Posterior vena cava (tissue), 2 donors: ENCODE data around the gene USP26. TPM values are rescaled to one million over a fixed set of nuclear protein-coding genes. Genes with fewer than 3 reads are reported as not detected.
"Not testable (repeated sequence)": the region's sequence is repeated elsewhere in the genome, so short reads cannot be mapped to it uniquely, and the experiment has no call there.

ENCODE experiments used
- DNase-seq: peaks from one replicate; pipeline ENCODE4 v3.0.0-alpha.2; 2020; ENCODE audit warnings: low spot score
- intact Hi-C, 2 donors: fragments of 100-400 bp; cut with DNase I; formaldehyde crosslinking; loops; one replicate each; pipeline versions ENCODE4 v1.14.1 to v1.14.2; 2022 to 2023
- long read RNA-seq, 2 donors: library from polyadenylated mRNA; unstranded; transcript quantifications; one replicate each; pipeline ENCODE4 v2.0.0, GENCODE V29; 2020 to 2021
- total RNA-seq, 2 donors: library from RNA; stranded (reverse); fragmentation: NEBNext Ultra II Directional; extraction: Animal tissue kit (Norgen Biotek cat#: 25700); gene quantifications; one replicate each; pipeline ENCODE4 v1.2.1, GENCODE V29; 2021
- donor health status: DM: yes; HTN: yes; CAD: no.
- donor health status: DM: yes; HTN: yes; CAD: no.

Gene USP26, protein sequence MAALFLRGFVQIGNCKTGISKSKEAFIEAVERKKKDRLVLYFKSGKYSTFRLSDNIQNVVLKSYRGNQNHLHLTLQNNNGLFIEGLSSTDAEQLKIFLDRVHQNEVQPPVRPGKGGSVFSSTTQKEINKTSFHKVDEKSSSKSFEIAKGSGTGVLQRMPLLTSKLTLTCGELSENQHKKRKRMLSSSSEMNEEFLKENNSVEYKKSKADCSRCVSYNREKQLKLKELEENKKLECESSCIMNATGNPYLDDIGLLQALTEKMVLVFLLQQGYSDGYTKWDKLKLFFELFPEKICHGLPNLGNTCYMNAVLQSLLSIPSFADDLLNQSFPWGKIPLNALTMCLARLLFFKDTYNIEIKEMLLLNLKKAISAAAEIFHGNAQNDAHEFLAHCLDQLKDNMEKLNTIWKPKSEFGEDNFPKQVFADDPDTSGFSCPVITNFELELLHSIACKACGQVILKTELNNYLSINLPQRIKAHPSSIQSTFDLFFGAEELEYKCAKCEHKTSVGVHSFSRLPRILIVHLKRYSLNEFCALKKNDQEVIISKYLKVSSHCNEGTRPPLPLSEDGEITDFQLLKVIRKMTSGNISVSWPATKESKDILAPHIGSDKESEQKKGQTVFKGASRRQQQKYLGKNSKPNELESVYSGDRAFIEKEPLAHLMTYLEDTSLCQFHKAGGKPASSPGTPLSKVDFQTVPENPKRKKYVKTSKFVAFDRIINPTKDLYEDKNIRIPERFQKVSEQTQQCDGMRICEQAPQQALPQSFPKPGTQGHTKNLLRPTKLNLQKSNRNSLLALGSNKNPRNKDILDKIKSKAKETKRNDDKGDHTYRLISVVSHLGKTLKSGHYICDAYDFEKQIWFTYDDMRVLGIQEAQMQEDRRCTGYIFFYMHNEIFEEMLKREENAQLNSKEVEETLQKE
- not detected for total RNA-seq
- long read RNA-seq, donor 1 = 0 reads
- long read RNA-seq, donor 2 = 0 reads

- intact Hi-C loops = no loop called here
- DNase-seq = no peak
Observed at GRCh38 chrX:133097031-133097430, at the start of gene USP26. TSS of gene USP26 (minus strand) at chrX:133097109. CDS start at chrX:133028220, 68,889 bp downstream.

DNA sequence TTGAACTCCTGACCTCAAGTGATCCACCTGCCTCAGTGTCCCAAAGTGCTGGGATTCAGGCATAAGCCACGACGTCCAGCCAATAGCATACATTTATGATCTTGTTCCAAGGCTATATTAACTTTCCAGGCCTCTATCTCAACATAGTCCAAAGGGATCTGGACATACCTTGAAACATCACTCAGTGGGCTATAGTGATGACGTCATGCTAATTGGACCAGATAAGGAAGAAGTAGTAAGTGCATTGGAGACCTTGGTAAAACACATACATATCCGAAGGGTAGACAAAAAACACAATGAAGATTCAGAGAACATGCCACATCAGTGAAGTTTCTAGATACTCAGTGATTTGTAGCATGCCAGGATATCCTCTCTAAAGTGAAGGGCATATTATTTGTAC, 37.4 kb upstream of the USP26 start:
- intact Hi-C loops = no loop called here
- DNase-seq = no peak

DNA sequence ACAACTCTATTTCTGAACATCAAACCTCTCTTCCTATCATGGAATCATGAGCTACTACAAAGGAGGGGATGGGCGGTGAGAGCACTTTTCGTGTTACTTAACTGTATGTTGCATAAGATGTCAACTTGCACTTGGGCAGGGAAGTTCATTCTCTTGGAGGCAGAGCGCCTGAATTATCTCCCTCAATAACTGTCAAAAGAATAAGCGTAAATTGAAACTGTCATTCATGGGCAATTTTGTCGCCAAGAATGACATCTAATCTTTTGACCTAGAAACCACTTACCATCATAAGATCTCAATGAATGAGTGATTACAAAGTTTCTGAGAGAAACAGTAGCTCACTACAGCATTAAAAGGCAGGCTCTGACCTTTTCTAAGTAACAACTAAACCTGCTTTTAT, 23.5 kb upstream of the USP26 start:
- intact Hi-C loops = no loop called here
- no peak for DNase-seq

GRCh38 chrX:133094098-133094731, 2.7 kb downstream of the USP26 start:
- DNase-seq = no peak
- intact Hi-C loops = no loop called here

GRCh38 chrX:133090236-133090809, 6.6 kb downstream of the USP26 start:
- DNase-seq = no peak
- intact Hi-C loops = no loop called here

GRCh38 chrX:133089411-133089810, 7.5 kb downstream of the USP26 start:
- DNase-seq = no peak
- intact Hi-C loops = no loop called here

DNA sequence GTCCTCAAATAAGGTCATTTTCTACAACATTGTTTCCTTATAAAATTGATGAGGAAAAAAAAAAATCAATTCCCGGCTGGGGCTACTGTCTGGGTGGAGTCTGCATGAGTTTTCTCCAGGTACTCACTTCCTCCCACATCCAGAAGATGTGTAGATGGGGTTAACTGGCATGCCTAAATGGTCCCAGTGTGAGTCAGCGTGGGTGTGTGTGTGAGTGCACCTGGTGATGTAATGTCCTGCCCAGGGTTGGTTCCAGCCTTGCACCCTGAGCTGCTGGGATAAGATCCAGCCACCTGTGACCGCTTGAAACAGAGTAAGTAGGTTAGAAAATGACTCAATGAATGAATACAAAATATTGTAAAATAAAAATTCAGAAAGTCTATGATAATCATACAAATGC, 11.1 kb downstream of the USP26 start:
- no peak for DNase-seq
- intact Hi-C loops = no loop called here

DNA sequence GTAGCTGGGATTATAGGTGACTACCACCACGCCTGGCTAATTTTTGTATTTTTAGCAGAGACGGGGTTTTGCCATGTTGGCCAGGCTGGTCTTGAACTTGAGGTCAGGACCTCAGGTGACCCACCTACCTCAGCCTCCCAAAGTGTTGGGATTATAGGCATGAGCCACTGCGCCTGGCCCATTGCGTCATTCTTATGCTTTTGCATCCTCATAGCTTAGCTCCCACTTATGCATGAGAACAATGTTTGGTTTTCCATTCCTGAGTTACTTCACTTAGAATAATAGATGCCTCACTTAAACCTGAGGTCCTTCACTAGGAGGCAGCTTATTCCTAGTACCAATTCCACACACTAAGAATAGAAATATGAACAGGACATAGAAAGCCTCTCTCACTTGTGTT, 11.9 kb downstream of the USP26 start:
- intact Hi-C loops = not testable (repeated sequence)

DNA sequence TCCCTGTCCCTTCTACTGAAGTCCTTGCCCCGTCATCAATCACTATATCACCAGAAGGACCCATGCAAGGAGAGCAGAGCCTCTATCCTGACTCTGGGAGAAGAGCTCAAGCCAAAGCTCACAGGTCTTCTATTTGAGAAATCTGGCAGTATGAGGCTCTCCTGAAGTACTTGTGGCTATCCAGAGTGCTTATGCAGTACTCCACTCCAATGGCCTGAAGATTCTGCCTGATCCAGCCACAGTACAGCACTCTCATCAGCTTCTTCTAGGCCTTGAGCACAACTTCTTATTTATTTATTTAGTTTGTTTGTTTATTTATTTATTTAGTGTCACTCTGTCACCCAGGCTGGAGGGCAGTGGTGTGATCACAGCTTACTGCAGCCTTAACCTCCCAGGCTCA, 13.0 kb downstream of the USP26 start:
- no peak for DNase-seq

More for the DNA sequence above, 11.9 kb downstream of the USP26 start:
- not testable (repeated sequence) for DNase-seq

DNA sequence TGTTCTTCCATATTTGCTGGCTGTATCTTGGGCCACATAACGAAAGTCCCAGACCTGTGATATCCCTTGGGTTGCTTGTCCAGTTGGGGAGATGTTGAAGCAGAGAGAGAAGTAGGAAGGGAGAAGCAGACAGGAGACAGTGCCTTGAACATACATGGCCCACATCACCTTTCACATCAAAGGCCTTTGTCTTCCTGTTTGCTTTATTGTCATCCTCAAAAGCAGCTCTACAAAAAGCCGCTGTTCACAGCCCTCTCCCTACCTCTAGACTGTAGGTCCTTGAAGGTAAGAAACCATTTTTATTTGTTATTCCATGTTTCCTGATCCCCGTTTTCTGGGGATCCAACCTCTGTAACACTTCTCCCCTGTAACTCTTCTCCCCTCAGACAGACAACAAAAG, 14.9 kb downstream of the USP26 start:
- intact Hi-C loops = no loop called here

More for the DNA sequence above, 13.0 kb downstream of the USP26 start:
- intact Hi-C loops = no loop called here

GRCh38 chrX:133077856-133078255, 19.1 kb downstream of the USP26 start:
- intact Hi-C loops, DNase-seq: not testable (repeated sequence)

More for the DNA sequence above, 14.9 kb downstream of the USP26 start:
- no peak for DNase-seq

- intact Hi-C loops = no loop called here
- DNase-seq = no peak
Observed at GRCh38 chrX:133072566-133072965, 24.3 kb downstream of the USP26 start.

DNA sequence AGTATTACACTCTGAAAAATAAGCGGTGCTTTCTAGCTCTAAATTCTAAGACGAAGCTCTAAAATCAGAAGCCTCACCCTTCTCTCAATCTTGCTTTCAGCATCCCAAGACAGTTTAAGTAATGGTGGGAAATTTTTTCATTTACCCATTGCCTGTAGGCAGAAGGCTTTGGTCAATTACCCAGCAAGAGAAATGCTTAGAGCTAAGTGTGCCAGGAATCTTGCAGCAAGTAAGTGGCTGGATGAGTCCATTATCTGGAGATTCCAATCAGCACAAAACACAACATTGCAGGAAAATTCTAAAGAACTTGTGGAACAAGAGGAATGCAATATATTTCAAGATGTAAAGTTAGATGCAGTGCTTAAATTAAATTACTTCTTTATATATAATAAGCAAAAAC, 28.4 kb downstream of the USP26 start:
- no peak for DNase-seq
- intact Hi-C loops = no loop called here

DNA sequence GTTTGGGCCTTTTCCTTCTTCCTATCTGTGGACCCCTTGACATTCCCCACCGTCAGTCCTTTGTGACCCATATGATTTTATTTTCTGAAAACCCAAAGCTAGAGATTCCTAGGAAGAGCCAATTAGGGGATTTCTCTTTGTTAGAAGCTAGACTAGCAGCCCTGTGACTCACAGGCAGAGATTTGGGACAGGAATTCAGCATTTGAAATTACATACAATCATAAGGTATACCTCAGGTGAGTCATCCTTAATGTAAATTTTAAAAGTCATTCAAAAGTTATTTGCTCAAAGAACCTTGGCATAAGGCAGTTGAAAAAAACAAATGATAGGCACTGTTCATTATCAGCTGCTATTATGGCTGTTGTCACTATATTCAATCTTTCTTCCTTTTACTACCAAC, 40.6 kb downstream of the USP26 start:
- intact Hi-C loops = no loop called here
- no peak for DNase-seq

- DNase-seq = no peak
- intact Hi-C loops = no loop called here
Observed at GRCh38 chrX:133054761-133055405, 42.0 kb downstream of the USP26 start.

DNA sequence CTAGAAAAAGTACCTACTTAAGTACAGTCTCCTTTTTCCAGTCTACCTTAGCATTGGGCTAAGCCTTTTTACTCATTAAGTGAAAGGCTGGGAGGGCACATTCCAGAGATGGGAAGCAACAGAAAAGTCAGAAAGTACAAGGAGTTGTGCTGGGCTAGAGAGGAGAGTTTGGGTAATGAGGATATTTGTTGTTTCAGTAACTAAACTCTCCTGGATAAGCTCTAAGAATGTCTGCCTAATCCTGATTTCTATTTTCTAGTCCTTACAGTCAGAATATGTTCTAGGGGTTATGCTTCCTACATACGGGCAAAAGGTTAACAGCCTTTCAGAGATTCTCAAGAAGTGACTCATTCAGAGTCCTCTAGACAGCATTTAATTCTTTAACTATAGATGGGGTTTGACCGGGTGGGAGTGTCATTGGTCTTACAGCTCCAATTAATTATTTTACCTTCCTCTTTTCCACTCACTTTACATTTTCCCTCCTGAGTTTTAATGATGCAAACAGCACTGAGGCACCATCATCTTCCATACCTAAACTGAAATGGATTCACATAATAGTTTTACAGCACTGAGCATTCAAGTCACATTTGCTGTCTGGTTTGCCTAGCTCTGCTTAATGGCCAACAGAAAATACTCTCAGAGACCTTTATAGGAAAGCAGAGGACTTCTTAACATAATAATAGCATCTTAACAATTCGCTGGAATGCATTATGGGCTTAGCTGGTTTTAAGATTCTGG, 42.9 kb downstream of the USP26 start:
- intact Hi-C loops = no loop called here
- no peak for DNase-seq

GRCh38 chrX:133048751-133049150, 48.2 kb downstream of the USP26 start:
- intact Hi-C loops = no loop called here
- no peak for DNase-seq

DNA sequence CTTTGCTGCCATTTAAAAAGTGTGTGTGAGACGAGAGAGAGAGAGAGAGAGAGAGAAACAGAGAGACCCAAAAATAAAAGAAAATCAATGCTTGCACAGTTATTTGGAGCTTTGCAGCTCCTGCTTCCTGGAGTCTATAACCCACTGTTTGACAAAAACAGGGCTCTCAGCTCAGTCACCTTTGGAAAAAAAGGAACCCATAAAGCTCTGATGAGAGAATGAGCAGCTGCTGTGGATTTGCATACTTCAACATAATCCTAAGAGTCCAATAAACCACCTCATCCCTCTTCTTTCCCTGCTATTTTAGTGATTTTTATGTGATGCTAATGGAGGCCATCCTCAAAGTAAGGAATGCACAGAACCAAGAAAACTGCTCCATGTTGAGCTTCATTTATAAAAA, 50.3 kb downstream of the USP26 start:
- no peak for DNase-seq
- intact Hi-C loops = loop anchor here in 1 of 2 donors (2.0 kb wide), 1 partner anchor 60 kb away; no protein-coding TSS in a partner anchor
